NCI-H1694 (cell line): Measurements from ENCODE around the gene YEATS2.
"Not testable (repeated sequence)": the region's sequence is repeated elsewhere in the genome, so short reads cannot be mapped to it uniquely, and the experiment has no call there.

ENCODE experiments used
- DNase-seq: peaks from one replicate; lab custom pipeline; 2025; lab: John Stamatoyannopoulos, UW

Gene YEATS2

GRCh38 chr3:183697610-183698317 is at the start of gene YEATS2:
YEATS2 (plus strand) TSS chr3:183697797; CDS start chr3:183715163, 17,366 bp downstream.
- DNase-seq = peak; percentile 40

GRCh38 chr3:183650554-183650953 is 47.0 kb upstream of the YEATS2 start:
- no peak for DNase-seq

- no peak for DNase-seq
These were observed 44.2 kb upstream of the YEATS2 start for GRCh38 chr3:183653209-183654064.

- no peak for DNase-seq
These were observed 42.9 kb upstream of the YEATS2 start for GRCh38 chr3:183654727-183655126.

- DNase-seq = no peak
These were observed 35.5 kb upstream of the YEATS2 start for GRCh38 chr3:183662099-183662498.

GRCh38 chr3:183664913-183665381 is 32.6 kb upstream of the YEATS2 start:
- no peak for DNase-seq

GRCh38 chr3:183680061-183680460 is 17.5 kb upstream of the YEATS2 start:
- DNase-seq = no peak

GRCh38 chr3:183687705-183688104 is 9.9 kb upstream of the YEATS2 start:
- DNase-seq = no peak

GRCh38 chr3:183688874-183689273 is 8.7 kb upstream of the YEATS2 start:
- DNase-seq = no peak

GRCh38 chr3:183689621-183690020 is 8.0 kb upstream of the YEATS2 start:
- not testable (repeated sequence) for DNase-seq

- DNase-seq = no peak
These were observed 7.1 kb upstream of the YEATS2 start for GRCh38 chr3:183690402-183690995.

- DNase-seq = no peak
These were observed 5.2 kb upstream of the YEATS2 start for GRCh38 chr3:183692436-183692835.

- no peak for DNase-seq
These were observed 1.8 kb upstream of the YEATS2 start for GRCh38 chr3:183695569-183696364.

- no peak for DNase-seq
These were observed 431 bp upstream of the YEATS2 start for GRCh38 chr3:183697123-183697609.

GRCh38 chr3:183698318-183698751 is 738 bp downstream of the YEATS2 start:
- no peak for DNase-seq

- DNase-seq = no peak
These were observed 1.2 kb downstream of the YEATS2 start for GRCh38 chr3:183698756-183699155.

- DNase-seq = no peak
These were observed 1.8 kb downstream of the YEATS2 start for GRCh38 chr3:183699238-183699947.

GRCh38 chr3:183701744-183702143 is 4.1 kb downstream of the YEATS2 start:
- DNase-seq = no peak

GRCh38 chr3:183703892-183704291 is 6.3 kb downstream of the YEATS2 start:
- DNase-seq = not testable (repeated sequence)

GRCh38 chr3:183710231-183710630 is 12.6 kb downstream of the YEATS2 start:
- no peak for DNase-seq

GRCh38 chr3:183711516-183711915 is 13.9 kb downstream of the YEATS2 start:
- no peak for DNase-seq
